H1 (cell line): ENCODE measurements around the gene SNAP47. TPM values are rescaled to one million over a fixed set of nuclear protein-coding genes. Genes with fewer than 3 reads are reported as not detected.

Experiments used
- CTCF ChIA-PET: fragments of 300-600 bp; sonication (Branson Sonifier 250); formaldehyde crosslinking; loops from one replicate; lab custom pipeline; 2021; ENCODE audit not compliant: partially characterized antibody; lab: Charles Lee
- POLR2A ChIA-PET: fragments of 300-600 bp; sonication (Branson Sonifier 250); formaldehyde crosslinking; loops from one replicate; lab custom pipeline; 2021; ENCODE audit warnings: inconsistent platforms; ENCODE audit not compliant: partially characterized antibody; lab: Charles Lee
- DNase-seq, 2 experiments: peaks; one replicate each; pipeline versions ENCODE4 v3.0.0 to v3.0.0-alpha.2; 2010 to 2022; ENCODE audit warnings: low spot score in 2 of 2, low read depth in 1 of 2, mixed read lengths in 1 of 2
- FAIRE-seq: peaks from 2 replicates; lab custom pipeline; 2011; peaks lifted over from hg19 to GRCh38; lab: Jason Lieb, UNC
- H2AFZ ChIP-seq: 2 replicates; pipeline ENCODE4 v1.8.1; 2012; ENCODE audit warnings: low read length, inconsistent platforms
- H2AK5ac ChIP-seq: 2 replicates; pipeline ENCODE4 v1.6.1; 2013; ENCODE audit warnings: low read depth, low read length
- H2BK120ac ChIP-seq: replicated peaks from 2 replicates; pipeline ENCODE3; 2013; ENCODE audit warnings: low read depth, low read length, inconsistent platforms
- H2BK12ac ChIP-seq: 2 replicates; pipeline ENCODE4 v1.6.1; 2013; ENCODE audit warnings: low read depth, low read length
- H2BK15ac ChIP-seq: 2 replicates; pipeline ENCODE4 v1.6.1; 2013; ENCODE audit warnings: low read length
- H2BK20ac ChIP-seq: 2 replicates; pipeline ENCODE4 v1.6.1; 2013; ENCODE audit warnings: low read length
- H2BK5ac ChIP-seq: 2 replicates; pipeline ENCODE4 v1.6.1; 2013; ENCODE audit warnings: low read depth, low read length
- H3K14ac ChIP-seq: 2 replicates; pipeline ENCODE4 v1.6.1; 2013; ENCODE audit warnings: inconsistent platforms; ENCODE audit not compliant: insufficient read length
- H3K18ac ChIP-seq: 2 replicates; pipeline ENCODE4 v1.6.1; 2013; ENCODE audit warnings: low read length; ENCODE audit errors: extremely low read depth
- H3K23ac ChIP-seq: 2 replicates; pipeline ENCODE4 v1.6.1; 2013; ENCODE audit warnings: inconsistent platforms; ENCODE audit not compliant: insufficient read length
- H3K23me2 ChIP-seq: 2 replicates; pipeline ENCODE4 v1.6.1; 2013; ENCODE audit warnings: low read depth, low read length
- H3K27ac ChIP-seq: 2 replicates; pipeline ENCODE4 v1.6.1; 2011; ENCODE audit warnings: low read depth, low read length, inconsistent platforms
- H3K27me3 ChIP-seq, 4 experiments: replicated peaks in 1 of 4; 1 replicate in 1 of 4; 2 replicates in 3 of 4; pipeline versions ENCODE4 v1.6.1 to v1.8.1; 2011 to 2013; ENCODE audit warnings: low read length in 3 of 4, mild to moderate bottlenecking in 3 of 4, inconsistent platforms in 2 of 4, mixed read lengths in 2 of 4, moderate library complexity in 1 of 4; ENCODE audit not compliant: control insufficient read depth in 3 of 4, insufficient read depth in 3 of 4; ENCODE audit errors: extremely low read depth in 1 of 4
- H3K36me3 ChIP-seq, 4 experiments: 2 replicates each; pipeline versions ENCODE4 v1.6.1 to v1.8.1; 2011 to 2013; ENCODE audit warnings: mild to moderate bottlenecking in 4 of 4, low read length in 3 of 4, moderate library complexity in 2 of 4, control low read depth in 1 of 4, inconsistent platforms in 1 of 4; ENCODE audit not compliant: insufficient read depth in 4 of 4, control insufficient read depth in 2 of 4
- H3K4ac ChIP-seq: replicated peaks from 2 replicates; pipeline ENCODE3; 2013; ENCODE audit warnings: low read length, low read depth, mixed read lengths, inconsistent platforms; ENCODE audit not compliant: insufficient read length
- H3K4me1 ChIP-seq, 4 experiments: replicated peaks in 1 of 4; 1 replicate in 1 of 4; 2 replicates in 3 of 4; pipeline versions ENCODE4 v1.6.1 to v1.8.1; 2011 to 2013; ENCODE audit warnings: low read length in 3 of 4, inconsistent platforms in 2 of 4, mixed read lengths in 1 of 4; ENCODE audit not compliant: insufficient read depth in 4 of 4, control insufficient read depth in 3 of 4
- H3K4me2 ChIP-seq, 2 experiments: 2 replicates each; pipeline versions ENCODE4 v1.6.1 to v1.8.1; 2011 to 2013; ENCODE audit warnings: low read depth in 2 of 2, low read length in 2 of 2, control low read depth in 1 of 2, inconsistent platforms in 1 of 2, mild to moderate bottlenecking in 1 of 2; ENCODE audit not compliant: insufficient read depth in 1 of 2
- H3K4me3 ChIP-seq, 4 experiments: fragments of 200-600, 300-600 bp in 1 of 4; sonication (generic), shearing (Covaris generic), sonication (Bioruptor Twin) in 1 of 4; 2 replicates each; pipeline versions ENCODE4 v1.5.1 to v1.8.1; 2011 to 2016; ENCODE audit warnings: low read length in 4 of 4, low read depth in 3 of 4, control low read depth in 2 of 4, inconsistent platforms in 2 of 4, mild to moderate bottlenecking in 2 of 4, mixed read lengths in 1 of 4, moderate library complexity in 1 of 4; ENCODE audit not compliant: insufficient read depth in 2 of 4; ENCODE audit errors: extremely low read depth in 1 of 4
- H3K56ac ChIP-seq: replicated peaks from 2 replicates; pipeline ENCODE3; 2013; ENCODE audit warnings: low read depth, mild to moderate bottlenecking, mixed read lengths, low read length, inconsistent platforms; ENCODE audit not compliant: insufficient read length
- H3K79me1 ChIP-seq: 2 replicates; pipeline ENCODE4 v1.6.1; 2013; ENCODE audit warnings: low read depth, low read length, control low read depth
- H3K79me2 ChIP-seq, 2 experiments: 2 replicates each; pipeline versions ENCODE4 v1.6.1 to v1.8.1; 2012 to 2013; ENCODE audit warnings: low read length in 2 of 2, mild to moderate bottlenecking in 2 of 2, inconsistent platforms in 1 of 2; ENCODE audit not compliant: insufficient read depth in 2 of 2, control insufficient read depth in 1 of 2
- H3K9ac ChIP-seq, 4 experiments: replicated peaks in 1 of 4; 1 replicate in 1 of 4; 2 replicates in 3 of 4; pipeline versions ENCODE4 v1.6.1 to v1.8.1; 2011 to 2013; ENCODE audit warnings: low read depth in 3 of 4, low read length in 3 of 4, control low read depth in 2 of 4, mild to moderate bottlenecking in 2 of 4, moderate library complexity in 2 of 4, inconsistent platforms in 1 of 4; ENCODE audit errors: extremely low read depth in 1 of 4
- H3K9me3 ChIP-seq, 2 experiments: 2 replicates each; pipeline versions ENCODE4 v1.6.1 to v1.8.1; 2012 to 2013; ENCODE audit warnings: mild to moderate bottlenecking in 2 of 2, moderate library complexity in 2 of 2, control low read depth in 1 of 2, inconsistent platforms in 1 of 2, low read depth in 1 of 2, low read length in 1 of 2, mixed read lengths in 1 of 2; ENCODE audit not compliant: insufficient read depth in 2 of 2
- H4K20me1 ChIP-seq, 2 experiments: replicated peaks in 1 of 2; 2 replicates each; pipeline versions ENCODE3 to v1.8.1; 2011 to 2013; ENCODE audit warnings: inconsistent platforms in 2 of 2, low read length in 2 of 2, mild to moderate bottlenecking in 1 of 2; ENCODE audit not compliant: insufficient read depth in 2 of 2, control insufficient read depth in 1 of 2
- H4K5ac ChIP-seq: 2 replicates; pipeline ENCODE4 v1.6.1; 2013; ENCODE audit warnings: low read length, low read depth, mixed read lengths, inconsistent platforms; ENCODE audit not compliant: insufficient read length
- H4K8ac ChIP-seq: 2 replicates; pipeline ENCODE4 v1.8.0; 2013; ENCODE audit warnings: mild to moderate bottlenecking, moderate library complexity, low read length, inconsistent platforms; ENCODE audit not compliant: insufficient read depth; ENCODE audit errors: extremely low read depth
- H4K91ac ChIP-seq: replicated peaks from 2 replicates; pipeline ENCODE3; 2013; ENCODE audit warnings: low read length, mixed read lengths, inconsistent platforms; ENCODE audit not compliant: insufficient read length
- CHD2 ChIP-seq: IDR thresholded peaks from 2 replicates; pipeline ENCODE4 v1.6.1; 2012; ENCODE audit warnings: low read length, improper control_type of control experiment
- E2F6 ChIP-seq: IDR thresholded peaks from 2 replicates; pipeline ENCODE4 v1.6.1; 2012; ENCODE audit warnings: inconsistent platforms
- POLR2AphosphoS5 ChIP-seq: IDR thresholded peaks from 2 replicates; pipeline ENCODE4 v1.6.1; 2011; ENCODE audit warnings: low read depth, low read length
- RAD21 ChIP-seq, 2 experiments: IDR thresholded peaks in 1 of 2; conservative IDR thresholded peaks in 1 of 2; 2 replicates each; pipeline ENCODE4 v1.6.1; 2011; ENCODE audit warnings: low read depth in 2 of 2, low read length in 2 of 2, improper control_type of control experiment in 1 of 2, inconsistent platforms in 1 of 2, mild to moderate bottlenecking in 1 of 2, moderate library complexity in 1 of 2
- RXRA ChIP-seq: IDR thresholded peaks from 2 replicates; pipeline ENCODE4 v1.6.1; 2011; ENCODE audit warnings: low read depth, mild to moderate bottlenecking, low read length, moderate library complexity; ENCODE audit not compliant: insufficient read depth
- SAP30 ChIP-seq: fragments of 300-600 bp; sonication (generic); IDR thresholded peaks from 2 replicates; pipeline ENCODE4 v1.7.1; 2012; ENCODE audit warnings: low read length, moderate library complexity, mild to moderate bottlenecking, inconsistent platforms; ENCODE audit not compliant: insufficient read depth, insufficient replicate concordance
- SP2 ChIP-seq: IDR thresholded peaks from 2 replicates; pipeline ENCODE4 v1.6.1; 2012; ENCODE audit warnings: mild to moderate bottlenecking, low read length, inconsistent platforms
- TAF1 ChIP-seq: IDR thresholded peaks from 2 replicates; pipeline ENCODE4 v1.6.1; 2011; ENCODE audit warnings: mild to moderate bottlenecking, low read depth, low read length
- WGBS, 2 experiments: shearing (Covaris generic) in 1 of 2; methylation state at CpG; one replicate each; pipeline versions ENCODE4 v1.1.6 to v1.1.7; 2013 to 2015; ENCODE audit warnings: low lambda C conversion rate in 2 of 2, mixed read lengths in 2 of 2, inconsistent platforms in 1 of 2, low coverage in 1 of 2, missing lambda C conversion rate in 1 of 2; ENCODE audit not compliant: insufficient replicate concordance in 2 of 2, insufficient coverage in 1 of 2, insufficient read length in 1 of 2; ENCODE audit errors: extremely low coverage in 1 of 2, missing lambda C conversion rate in 1 of 2; 5-methylcytosine and 5-hydroxymethylcytosine counted together
- polyA plus RNA-seq, 7 experiments: library from polyadenylated mRNA; depleted of rRNA in 3 of 7; stranded (reverse) in 5 of 7; unstranded in 2 of 7; fragments of >200 nt in 5 of 7; fragments of 200-250 nt in 2 of 7; gene quantifications; 1 replicate in 5 of 7; 2 replicates in 1 of 7; 4 replicates in 1 of 7; pipeline versions ENCODE4 v1.2.1 to v1.2.3, GENCODE V29; 2011 to 2013; ENCODE audit warnings: missing spikeins in 2 of 7, mixed read lengths in 2 of 7
- total RNA-seq: library from RNA; stranded (reverse); fragmentation: NEBNext Ultra II Directional; extraction: Animal tissue kit (Norgen Biotek cat#: 25700); gene quantifications from 2 replicates; pipeline ENCODE4 v1.2.1, GENCODE V29; 2021
- TF ChIP-seq, protein P1 (sequence below): IDR thresholded peaks from 2 replicates; pipeline ENCODE4 v1.6.1; 2012; ENCODE audit warnings: inconsistent platforms

Gene SNAP47
- total and polyA plus RNA-seq, 2 of the 8 experiments (the other 6 are each of a cell fraction or from before 2014, with no cell fraction given): 37.6 to 42.2 TPM

- DNase-seq: peak; percentile 43 to 61
- H3K4me1 ChIP-seq: peaks cover 0 to 25% (median 18%) of the 10 kb centered on the region in 4 experiments; a peak in 6 of 7 replicates
- no peaks in the 10 kb centered on the region for H3K36me3 ChIP-seq
- H3K79me1 ChIP-seq: no peaks in the 10 kb centered on the region
- H3K14ac ChIP-seq: no peak overlapping the region
- WGBS, 2 experiments: 72% methylated on average over 12 of the region's 12 CpGs; no CpG with 5 or more reads in 1 of the 2 experiments
- ChIA-PET POLR2A (interaction anchor here (0.8 to 1.6 kb wide), 3 partner anchors 92 to 154 kb away, joined by 3 to 5 read pairs (median 4); no protein-coding TSS in a partner anchor), CTCF (interaction anchor here (0.6 to 2.5 kb wide), 11 partner anchors 20 to 677 kb away, joined by 3 to 13 read pairs (median 4); no protein-coding TSS in a partner anchor)
- H4K5ac ChIP-seq: peak overlapping the region; percentile 41
- H3K4ac ChIP-seq: peak overlapping the region; percentile 54
- peak overlapping the region; percentile 31 for H4K91ac ChIP-seq
- H2BK120ac ChIP-seq: peak overlapping the region; percentile 43
- no peaks in the 10 kb centered on the region for H3K9me3 ChIP-seq
- peak overlapping the region; percentile 81; the same call in 1 of the 2 replicates for H3K18ac ChIP-seq
- H3K56ac ChIP-seq: no peak overlapping the region
- H3K23ac ChIP-seq: no peak overlapping the region
- H3K79me2 ChIP-seq: no peaks in the 10 kb centered on the region
- H3K23me2 ChIP-seq: peaks cover under 1% of the 10 kb centered on the region; the same call in 1 of the 2 replicates
- H2AK5ac ChIP-seq: no peak overlapping the region; the same call in 1 of the 2 replicates
- H4K20me1 ChIP-seq: peaks cover 0 to 3% of the 10 kb centered on the region in 2 experiments
- no peak overlapping the region for H3K4me3 ChIP-seq
- H2BK15ac ChIP-seq: peak overlapping the region; percentile 97
- no peak overlapping the region for H3K27ac ChIP-seq
- peak overlapping the region in 1 of 2 experiments; percentile 50; a peak in 2 of 4 replicates for H3K4me2 ChIP-seq
- H2BK12ac ChIP-seq: peak overlapping the region; percentile 84; the same call in 1 of the 2 replicates
- H2BK5ac ChIP-seq: peak overlapping the region; percentile 71; the same call in 1 of the 2 replicates
- peaks cover 0 to 8% (median 3%) of the 10 kb centered on the region in 4 experiments; a peak in 5 of 7 replicates for H3K27me3 ChIP-seq
- H2AFZ ChIP-seq: 0 out of 2 replicates have a peak overlapping the region, but pooled peaks have one; percentile 26
- H2BK20ac ChIP-seq: no peak overlapping the region
- peak overlapping the region; percentile 80 for H4K8ac ChIP-seq
- peak; percentile 52 for FAIRE-seq
- H3K9ac ChIP-seq: no peak overlapping the region
- TF ChIP-seq CHD2 (no peak), RXRA (no peak), E2F6 (peak; percentile 23; the same call in 1 of the 2 replicates), TAF1 (0 out of 2 replicates have a peak, but pooled peaks have one; percentile 32), RAD21 (IDR thresholded peaks at IDR 0.05 in 1 of 2, conservative IDR thresholded peaks at IDR 0.05 in 1 of 2; ENCODE audit: low read depth in 2 of 2, low read length in 2 of 2) (peak in 1 of 2 experiments; percentile 23; a peak in 1 of 4 replicates), SP2 (no peak), POLR2AphosphoS5 (no peak), SAP30 (no peak)
- TF ChIP-seq, protein P1, sequence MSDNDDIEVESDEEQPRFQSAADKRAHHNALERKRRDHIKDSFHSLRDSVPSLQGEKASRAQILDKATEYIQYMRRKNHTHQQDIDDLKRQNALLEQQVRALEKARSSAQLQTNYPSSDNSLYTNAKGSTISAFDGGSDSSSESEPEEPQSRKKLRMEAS: peak; percentile 77
Measured at GRCh38 chr1:227793948-227794816, 58.9 kb downstream of the SNAP47 start.
